Ovary (tissue), 3 donors: ENCODE data around the gene SMG6.

ENCODE experiments used
- CTCF ChIP-seq, 3 donors: fragments of 450-650 bp in 2 of 3; fragments of 200-600 bp in 1 of 3; IDR thresholded peaks; one replicate each; pipeline versions ENCODE4 v1.5.1 to v1.8.0; 2016 to 2022; ENCODE audit warnings: antibody characterized with exemption in 3 of 3, mild to moderate bottlenecking in 1 of 3
- POLR2A ChIP-seq: fragments of 450-650 bp; IDR thresholded peaks from one replicate; pipeline ENCODE4 v1.6.1; 2017; ENCODE audit warnings: antibody characterized with exemption, mild to moderate bottlenecking, moderate library complexity
- donor health status: DM: no; HTN: no; CAD: no.

- TF ChIP-seq POLR2A (no peak), CTCF (IDR thresholded peaks at IDR 0.05) (no peak)
Measured at GRCh38 chr17:2149934-2150333, 153.7 kb downstream of the SMG6 start.
